OCI-LY7 (cell line): Measurements from ENCODE around the gene PET100. TPM values are rescaled to one million over a fixed set of nuclear protein-coding genes. Genes with fewer than 3 reads are reported as not detected.

ENCODE experiments used
- BruUV-seq: library from RNA; stranded (reverse); fragments of 400-500 nt; replicated peaks from 2 replicates; lab custom pipeline; 2021; lab: Mats Ljungman, UMichigan
- CTCF ChIA-PET: fragments of 300-600 bp; sonication (Branson Sonifier 250); formaldehyde crosslinking; loops from one replicate; lab custom pipeline; 2022; ENCODE audit warnings: antibody characterized with exemption; ENCODE audit not compliant: unreplicated experiment; lab: Charles Lee
- POLR2A ChIA-PET: fragments of 300-600 bp; sonication (Branson Sonifier 250); formaldehyde crosslinking; loops from one replicate; lab custom pipeline; 2022; ENCODE audit warnings: antibody characterized with exemption; lab: Charles Lee
- DNase-seq: peaks from one replicate; pipeline ENCODE4 v3.0.0-alpha.2; 2015; ENCODE audit warnings: low spot score
- H2AFZ ChIP-seq: fragments of 200-600 bp; sonication (generic), shearing (Covaris generic); 2 replicates; pipeline ENCODE4 v1.6.1; 2014; ENCODE audit warnings: mild to moderate bottlenecking, antibody characterized with exemption, low read length, moderate library complexity
- H3K27ac ChIP-seq: fragments of 200-600 bp; sonication (generic); 2 replicates; pipeline ENCODE4 v1.5.1; 2014; ENCODE audit warnings: mixed run types, low read depth, mild to moderate bottlenecking, moderate library complexity, low read length, inconsistent platforms; ENCODE audit not compliant: poor library complexity, severe bottlenecking
- H3K36me3 ChIP-seq: fragments of 200-600 bp; sonication (generic); 2 replicates; pipeline ENCODE4 v1.6.1; 2014; ENCODE audit warnings: mild to moderate bottlenecking, antibody characterized with exemption, low read length, moderate library complexity, mixed read lengths; ENCODE audit not compliant: insufficient read depth
- H3K4me1 ChIP-seq: fragments of 200-600 bp; sonication (generic); 2 replicates; pipeline ENCODE4 v1.5.1; 2014; ENCODE audit warnings: mild to moderate bottlenecking, low read length; ENCODE audit not compliant: insufficient read depth, poor library complexity, severe bottlenecking
- H3K4me2 ChIP-seq: fragments of 200-600 bp; sonication (generic); 2 replicates; pipeline ENCODE4 v1.6.1; 2014; ENCODE audit warnings: mild to moderate bottlenecking, low read length
- H3K4me3 ChIP-seq: fragments of 200-600 bp; sonication (generic); 2 replicates; pipeline ENCODE4 v1.5.1; 2014; ENCODE audit warnings: mild to moderate bottlenecking, low read depth, low read length; ENCODE audit not compliant: poor library complexity, severe bottlenecking
- H3K79me2 ChIP-seq: fragments of 200-600 bp; sonication (generic); 2 replicates; pipeline ENCODE4 v1.6.1; 2016; ENCODE audit warnings: low read depth, mild to moderate bottlenecking, low read length, moderate library complexity, mixed read lengths; ENCODE audit not compliant: insufficient read depth
- H3K9me2 ChIP-seq: fragments of 200-600 bp; sonication (generic); 2 replicates; pipeline ENCODE4 v1.6.1; 2016; ENCODE audit warnings: mild to moderate bottlenecking, low read length, mixed read lengths; ENCODE audit not compliant: insufficient read depth
- H3K9me3 ChIP-seq: fragments of 200-600 bp; sonication (generic); 2 replicates; pipeline ENCODE4 v1.6.1; 2014; ENCODE audit warnings: mild to moderate bottlenecking, mixed run types, low read length, mixed read lengths
- H4K20me1 ChIP-seq: fragments of 200-600 bp; sonication (generic); 2 replicates; pipeline ENCODE4 v1.6.1; 2014; ENCODE audit warnings: mild to moderate bottlenecking, antibody characterized with exemption, low read length, moderate library complexity, mixed read lengths; ENCODE audit not compliant: insufficient read depth
- EZH2phosphoT487 ChIP-seq: fragments of 200-600 bp; sonication (generic); IDR thresholded peaks from 2 replicates; pipeline ENCODE4 v1.6.1; 2018; ENCODE audit warnings: low read depth, borderline replicate concordance, mild to moderate bottlenecking, mixed run types, antibody characterized with exemption, low read length, moderate library complexity, mixed read lengths
- intact Hi-C: fragments of 100-400 bp; cut with micrococcal nuclease; formaldehyde crosslinking; loops from one replicate; pipeline ENCODE4 v1.10.0; 2022; ENCODE audit not compliant: unreplicated experiment
- total RNA-seq, 2 experiments: library from RNA; depleted of rRNA in 1 of 2; stranded (reverse); fragments of >200 nt in 1 of 2; shearing (Covaris generic) in 1 of 2; gene quantifications; 2 replicates each; pipeline ENCODE4 v1.2.3, GENCODE V29; 2014 to 2022
- TF ChIP-seq, protein P1 (sequence below): fragments of 200-600 bp; sonication (generic); conservative IDR thresholded peaks from 2 replicates; pipeline ENCODE4 v1.5.1; 2014; ENCODE audit warnings: mild to moderate bottlenecking, antibody characterized with exemption, low read length, moderate library complexity, mixed read lengths

Gene PET100
- total RNA-seq, 2 experiments from 2014 or later, result 48.8 to 118 TPM

DNA sequence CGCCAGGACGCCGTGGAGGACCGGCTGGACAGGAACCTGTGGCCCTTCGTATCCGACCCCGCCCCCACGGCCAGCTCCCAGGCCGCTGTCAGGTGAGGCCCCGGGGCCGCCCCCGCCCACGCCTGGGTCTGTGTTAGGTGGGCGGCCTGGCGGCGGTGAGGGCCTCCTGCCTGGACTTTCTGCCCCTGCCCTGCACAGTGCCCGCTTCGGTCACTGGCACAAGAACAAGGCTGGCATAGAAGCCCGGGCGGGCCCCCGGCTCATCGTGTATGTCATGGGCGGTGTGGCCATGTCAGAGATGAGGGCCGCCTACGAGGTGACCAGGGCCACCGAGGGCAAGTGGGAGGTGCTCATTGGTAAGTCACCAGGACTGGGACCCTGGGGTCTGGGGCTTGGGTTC, 17.6 kb downstream of the PET100 start:
- no peaks in the 10 kb centered on the region for H3K9me3 ChIP-seq
- H3K79me2 ChIP-seq, result no peaks in the 10 kb centered on the region
- H3K36me3 ChIP-seq, result no peaks in the 10 kb centered on the region
- no peak overlapping the region for H3K4me3 ChIP-seq
- BruUV-seq, result no TSS peak
- DNase-seq, result no peak
- TF ChIP-seq EZH2phosphoT487, result no peak
- TF ChIP-seq, protein P1, sequence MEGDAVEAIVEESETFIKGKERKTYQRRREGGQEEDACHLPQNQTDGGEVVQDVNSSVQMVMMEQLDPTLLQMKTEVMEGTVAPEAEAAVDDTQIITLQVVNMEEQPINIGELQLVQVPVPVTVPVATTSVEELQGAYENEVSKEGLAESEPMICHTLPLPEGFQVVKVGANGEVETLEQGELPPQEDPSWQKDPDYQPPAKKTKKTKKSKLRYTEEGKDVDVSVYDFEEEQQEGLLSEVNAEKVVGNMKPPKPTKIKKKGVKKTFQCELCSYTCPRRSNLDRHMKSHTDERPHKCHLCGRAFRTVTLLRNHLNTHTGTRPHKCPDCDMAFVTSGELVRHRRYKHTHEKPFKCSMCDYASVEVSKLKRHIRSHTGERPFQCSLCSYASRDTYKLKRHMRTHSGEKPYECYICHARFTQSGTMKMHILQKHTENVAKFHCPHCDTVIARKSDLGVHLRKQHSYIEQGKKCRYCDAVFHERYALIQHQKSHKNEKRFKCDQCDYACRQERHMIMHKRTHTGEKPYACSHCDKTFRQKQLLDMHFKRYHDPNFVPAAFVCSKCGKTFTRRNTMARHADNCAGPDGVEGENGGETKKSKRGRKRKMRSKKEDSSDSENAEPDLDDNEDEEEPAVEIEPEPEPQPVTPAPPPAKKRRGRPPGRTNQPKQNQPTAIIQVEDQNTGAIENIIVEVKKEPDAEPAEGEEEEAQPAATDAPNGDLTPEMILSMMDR, result no peak
- ChIA-PET CTCF (no interaction called here), POLR2A (no interaction called here)
- H3K27ac ChIP-seq, result no peak overlapping the region
- intact Hi-C loops, result no loop called here
- peaks cover under 1% of the 10 kb centered on the region for H3K4me1 ChIP-seq
- no peak overlapping the region for H3K4me2 ChIP-seq
- H3K9me2 ChIP-seq, result no peaks in the 10 kb centered on the region
- H2AFZ ChIP-seq, result no peak overlapping the region
- H4K20me1 ChIP-seq, result no peaks in the 10 kb centered on the region

- Histone ChIP-seq H3K9me3 (no peaks in the 10 kb centered on the region), H3K27ac (no peak overlapping the region), H3K4me2 (no peak overlapping the region), H3K4me1 (peaks cover 4% of the 10 kb centered on the region), H4K20me1 (no peaks in the 10 kb centered on the region), H2AFZ (no peak overlapping the region), H3K36me3 (no peaks in the 10 kb centered on the region), H3K79me2 (no peaks in the 10 kb centered on the region), H3K9me2 (no peaks in the 10 kb centered on the region), H3K4me3 (no peak overlapping the region)
- intact Hi-C loops, result no loop called here
- TF ChIP-seq EZH2phosphoT487, result no peak
- TF ChIP-seq, protein P1, result no peak
- no peak for DNase-seq
- POLR2A ChIA-PET, result no interaction called here
- CTCF ChIA-PET, result no interaction called here
- no TSS peak for BruUV-seq
These were observed 18.8 kb downstream of the PET100 start for GRCh38 chr19:7648265-7649014.

DNA sequence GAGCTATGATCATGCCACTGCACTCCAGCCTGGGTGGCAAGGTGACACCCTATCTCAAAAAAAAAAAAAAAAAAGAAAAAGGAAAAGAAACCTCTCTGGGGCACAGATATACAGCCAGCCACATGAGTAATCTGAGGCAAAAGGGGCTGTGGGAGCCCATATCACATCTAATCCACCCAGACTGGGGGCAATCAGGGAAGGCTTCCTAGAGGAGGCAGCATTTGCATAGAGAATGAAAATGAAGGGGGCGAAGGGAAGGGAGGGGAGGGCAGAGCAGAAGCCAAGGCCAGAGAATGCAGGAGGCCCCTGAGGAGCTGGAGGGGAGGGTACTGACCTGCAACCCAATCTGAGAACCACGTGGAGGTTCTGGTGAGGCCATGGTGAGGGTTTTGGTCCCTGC, 20.6 kb downstream of the PET100 start:
- no peak overlapping the region for H3K4me3 ChIP-seq
- ChIA-PET POLR2A (no interaction called here), CTCF (no interaction called here)
- no peaks in the 10 kb centered on the region for H3K9me2 ChIP-seq
- no peak overlapping the region for H2AFZ ChIP-seq
- peaks cover 4% of the 10 kb centered on the region for H3K4me1 ChIP-seq
- no peak for TF ChIP-seq EZH2phosphoT487
- TF ChIP-seq, protein P1, result no peak
- intact Hi-C loops, result no loop called here
- DNase-seq, result no peak
- H3K9me3 ChIP-seq, result no peaks in the 10 kb centered on the region
- H3K27ac ChIP-seq, result no peak overlapping the region
- H3K79me2 ChIP-seq, result no peaks in the 10 kb centered on the region
- no TSS peak for BruUV-seq
- no peaks in the 10 kb centered on the region for H4K20me1 ChIP-seq
- H3K36me3 ChIP-seq, result no peaks in the 10 kb centered on the region
- no peak overlapping the region for H3K4me2 ChIP-seq
